Breast epithelium (tissue), 3 donors: ENCODE data around the gene PBXIP1.

Source experiments
- CTCF ChIP-seq, 3 donors: fragments of 450-650 bp; IDR thresholded peaks; one replicate each; pipeline ENCODE4 v1.5.1; 2016 to 2017; ENCODE audit warnings: antibody characterized with exemption in 3 of 3, mild to moderate bottlenecking in 3 of 3, moderate library complexity in 3 of 3
- POLR2A ChIP-seq: fragments of 450-650 bp; IDR thresholded peaks from one replicate; pipeline ENCODE4 v1.6.1; 2016; ENCODE audit warnings: antibody characterized with exemption, mild to moderate bottlenecking, moderate library complexity
- POLR2AphosphoS5 ChIP-seq, 3 donors: sonication (generic); formaldehyde crosslinking; IDR thresholded peaks; one replicate each; pipeline ENCODE4 v1.6.1; 2017; ENCODE audit warnings: antibody characterized with exemption in 3 of 3

GRCh38 chr1:154910851-154911250 is 45.0 kb downstream of the PBXIP1 start:
- TF ChIP-seq CTCF (IDR thresholded peaks at IDR 0.05) = no peak
- no peak for TF ChIP-seq POLR2A
- TF ChIP-seq POLR2AphosphoS5 (IDR thresholded peaks at IDR 0.05) = no peak
